ENCODE measurements around the gene DCDC1. TPM values are rescaled to one million over a fixed set of nuclear protein-coding genes. Genes with fewer than 3 reads are reported as not detected.

Gene DCDC1
- total RNA-seq, 1 experiment from 2014 or later: 2.2 TPM

DNA sequence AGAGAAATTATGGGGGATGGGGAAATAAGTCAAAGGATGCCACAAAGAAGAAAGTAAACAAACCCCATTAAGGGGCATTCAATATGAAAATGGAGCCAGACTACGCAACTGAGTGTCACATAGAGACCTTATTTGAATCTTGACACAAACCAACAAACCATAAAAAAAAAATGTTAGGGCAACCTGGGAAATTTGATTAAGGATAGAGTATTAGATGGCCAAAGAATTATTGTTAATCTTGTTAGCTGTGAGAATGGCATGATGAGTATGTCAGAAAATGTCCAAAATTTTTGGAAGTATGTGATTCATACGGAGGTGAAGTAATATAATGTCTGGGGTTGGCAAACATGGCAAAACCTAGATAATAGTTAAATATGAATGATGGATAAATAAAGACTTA lies 461.3 kb downstream of the DCDC1 start:
- ChIA-PET CTCF (no interaction called here), POLR2A (ENCODE audit: unreplicated experiment) (no interaction called here)
- no peaks in the 10 kb centered on the region for H3K27me3 ChIP-seq (ENCODE audit: insufficient read depth, low read depth)
- no peaks in the 10 kb centered on the region for H3F3A ChIP-seq (ENCODE audit: insufficient read depth, low read depth)
- H3K4me3 ChIP-seq: no peak overlapping the region
- DNase-seq: no peak
- no TSS peak for BruUV-seq (replicated peaks)
- H3K9me2 ChIP-seq (ENCODE audit: insufficient read depth): no peaks in the 10 kb centered on the region
- H2AFZ ChIP-seq: no peak overlapping the region
- no peaks in the 10 kb centered on the region for H4K20me1 ChIP-seq (ENCODE audit: insufficient read depth)
- peaks cover 10% of the 10 kb centered on the region for H3K4me1 ChIP-seq (replicated peaks; ENCODE audit: insufficient read depth)
- H3K79me2 ChIP-seq (ENCODE audit: low read depth): no peaks in the 10 kb centered on the region
- H3K36me3 ChIP-seq (ENCODE audit: low read depth): no peaks in the 10 kb centered on the region
- no peak overlapping the region for H3K4me2 ChIP-seq
- no peaks in the 10 kb centered on the region for H3K9me3 ChIP-seq (ENCODE audit: insufficient read depth, low read depth)
- no peak overlapping the region for H3K27ac ChIP-seq
- TF ChIP-seq, protein P1, sequence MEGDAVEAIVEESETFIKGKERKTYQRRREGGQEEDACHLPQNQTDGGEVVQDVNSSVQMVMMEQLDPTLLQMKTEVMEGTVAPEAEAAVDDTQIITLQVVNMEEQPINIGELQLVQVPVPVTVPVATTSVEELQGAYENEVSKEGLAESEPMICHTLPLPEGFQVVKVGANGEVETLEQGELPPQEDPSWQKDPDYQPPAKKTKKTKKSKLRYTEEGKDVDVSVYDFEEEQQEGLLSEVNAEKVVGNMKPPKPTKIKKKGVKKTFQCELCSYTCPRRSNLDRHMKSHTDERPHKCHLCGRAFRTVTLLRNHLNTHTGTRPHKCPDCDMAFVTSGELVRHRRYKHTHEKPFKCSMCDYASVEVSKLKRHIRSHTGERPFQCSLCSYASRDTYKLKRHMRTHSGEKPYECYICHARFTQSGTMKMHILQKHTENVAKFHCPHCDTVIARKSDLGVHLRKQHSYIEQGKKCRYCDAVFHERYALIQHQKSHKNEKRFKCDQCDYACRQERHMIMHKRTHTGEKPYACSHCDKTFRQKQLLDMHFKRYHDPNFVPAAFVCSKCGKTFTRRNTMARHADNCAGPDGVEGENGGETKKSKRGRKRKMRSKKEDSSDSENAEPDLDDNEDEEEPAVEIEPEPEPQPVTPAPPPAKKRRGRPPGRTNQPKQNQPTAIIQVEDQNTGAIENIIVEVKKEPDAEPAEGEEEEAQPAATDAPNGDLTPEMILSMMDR (conservative IDR thresholded peaks at IDR 0.05): no peak
- TF ChIP-seq EZH2 (IDR thresholded peaks at IDR 0.05; ENCODE audit: low read depth): no peak
- intact Hi-C loops (cut with micrococcal nuclease; ENCODE audit: unreplicated experiment): no loop called here

DNA sequence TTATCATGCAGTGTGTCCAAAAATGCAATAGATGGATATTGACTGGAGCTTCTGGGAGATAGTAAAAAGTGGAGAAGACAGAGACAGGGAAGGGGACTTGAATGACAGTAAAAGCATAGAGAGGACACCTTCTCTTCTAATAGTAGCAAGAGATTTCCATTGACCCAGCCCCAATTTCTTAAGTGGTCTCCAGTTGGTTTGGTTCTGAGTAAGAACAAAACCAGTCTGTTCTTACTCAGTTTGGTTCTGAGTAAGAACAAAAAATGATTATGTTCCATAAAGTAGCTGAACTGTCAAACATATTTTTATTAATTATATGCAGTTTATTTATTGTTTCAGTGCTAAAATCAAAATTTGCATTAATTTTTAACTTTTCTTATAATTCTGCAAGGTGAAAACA lies 466.6 kb downstream of the DCDC1 start:
- POLR2A ChIA-PET (ENCODE audit: unreplicated experiment): no interaction called here
- no peak overlapping the region for H3K4me2 ChIP-seq
- TF ChIP-seq EZH2 (IDR thresholded peaks at IDR 0.05; ENCODE audit: low read depth): no peak
- TF ChIP-seq, protein P1 (conservative IDR thresholded peaks at IDR 0.05): no peak
- DNase-seq: no peak
- CTCF ChIA-PET: no interaction called here
- no peaks in the 10 kb centered on the region for H3K9me3 ChIP-seq (ENCODE audit: insufficient read depth, low read depth)
- H3K4me3 ChIP-seq: no peak overlapping the region
- no peak overlapping the region for H3K27ac ChIP-seq
- no peaks in the 10 kb centered on the region for H3K36me3 ChIP-seq (ENCODE audit: low read depth)
- no peak overlapping the region for H2AFZ ChIP-seq
- H3K27me3 ChIP-seq (ENCODE audit: insufficient read depth, low read depth): no peaks in the 10 kb centered on the region
- H4K20me1 ChIP-seq (ENCODE audit: insufficient read depth): no peaks in the 10 kb centered on the region
- no peaks in the 10 kb centered on the region for H3F3A ChIP-seq (ENCODE audit: insufficient read depth, low read depth)
- H3K79me2 ChIP-seq (ENCODE audit: low read depth): no peaks in the 10 kb centered on the region
- no TSS peak for BruUV-seq (replicated peaks)
- H3K9me2 ChIP-seq (ENCODE audit: insufficient read depth): no peaks in the 10 kb centered on the region
- intact Hi-C loops (cut with micrococcal nuclease; ENCODE audit: unreplicated experiment): no loop called here
- no peaks in the 10 kb centered on the region for H3K4me1 ChIP-seq (replicated peaks; ENCODE audit: insufficient read depth)

DNA sequence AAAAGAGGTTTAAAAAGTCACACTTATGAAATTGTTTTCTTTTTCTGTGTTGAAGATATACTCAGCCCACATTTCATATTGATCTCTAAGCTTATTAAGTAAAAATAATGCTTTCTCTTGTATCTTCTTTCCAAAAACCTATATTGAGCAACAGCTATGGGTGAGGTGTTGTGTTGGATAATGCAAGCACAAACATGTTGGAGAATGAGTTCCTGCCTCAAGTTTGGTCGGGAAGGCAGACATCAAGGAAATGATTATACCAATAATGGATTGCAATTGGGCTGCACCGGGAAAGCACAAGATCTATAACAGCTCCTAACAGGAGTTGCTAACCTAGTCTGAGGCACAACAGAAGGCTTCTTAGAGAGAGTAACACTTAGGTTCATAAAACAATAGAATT lies 474.5 kb downstream of the DCDC1 start:
- Histone ChIP-seq H3K4me1 (replicated peaks; ENCODE audit: insufficient read depth) (no peaks in the 10 kb centered on the region), H3K9me3 (ENCODE audit: insufficient read depth, low read depth) (no peaks in the 10 kb centered on the region), H4K20me1 (ENCODE audit: insufficient read depth) (no peaks in the 10 kb centered on the region), H3K79me2 (ENCODE audit: low read depth) (no peaks in the 10 kb centered on the region), H3F3A (ENCODE audit: insufficient read depth, low read depth) (no peaks in the 10 kb centered on the region), H3K4me3 (no peak overlapping the region), H2AFZ (no peak overlapping the region), H3K27ac (no peak overlapping the region), H3K27me3 (ENCODE audit: insufficient read depth, low read depth) (no peaks in the 10 kb centered on the region), H3K36me3 (ENCODE audit: low read depth) (no peaks in the 10 kb centered on the region), H3K4me2 (no peak overlapping the region), H3K9me2 (ENCODE audit: insufficient read depth) (no peaks in the 10 kb centered on the region)
- DNase-seq: no peak
- ChIA-PET POLR2A (ENCODE audit: unreplicated experiment) (no interaction called here), CTCF (no interaction called here)
- intact Hi-C loops (cut with micrococcal nuclease; ENCODE audit: unreplicated experiment): no loop called here
- BruUV-seq (replicated peaks): no TSS peak
- TF ChIP-seq, protein P1 (conservative IDR thresholded peaks at IDR 0.05): no peak
- TF ChIP-seq EZH2 (IDR thresholded peaks at IDR 0.05; ENCODE audit: low read depth): no peak
